SU-DHL-6 (cell line): ENCODE measurements around the gene PDXP.

ENCODE experiments used
- CTCF ChIP-seq: fragments of 200-600 bp; sonication (generic); IDR thresholded peaks from one replicate; pipeline ENCODE4 v1.5.1; 2017; ENCODE audit warnings: antibody characterized with exemption, mild to moderate bottlenecking, low read length, moderate library complexity; ENCODE audit not compliant: insufficient read depth, poor library complexity, severe bottlenecking
- EZH2phosphoT487 ChIP-seq: fragments of 200-600 bp; sonication (generic), shearing (Covaris generic); conservative IDR thresholded peaks from 2 replicates; pipeline ENCODE4 v1.6.1; 2018; ENCODE audit warnings: mild to moderate bottlenecking, antibody characterized with exemption, low read length, moderate library complexity, mixed read lengths

DNA sequence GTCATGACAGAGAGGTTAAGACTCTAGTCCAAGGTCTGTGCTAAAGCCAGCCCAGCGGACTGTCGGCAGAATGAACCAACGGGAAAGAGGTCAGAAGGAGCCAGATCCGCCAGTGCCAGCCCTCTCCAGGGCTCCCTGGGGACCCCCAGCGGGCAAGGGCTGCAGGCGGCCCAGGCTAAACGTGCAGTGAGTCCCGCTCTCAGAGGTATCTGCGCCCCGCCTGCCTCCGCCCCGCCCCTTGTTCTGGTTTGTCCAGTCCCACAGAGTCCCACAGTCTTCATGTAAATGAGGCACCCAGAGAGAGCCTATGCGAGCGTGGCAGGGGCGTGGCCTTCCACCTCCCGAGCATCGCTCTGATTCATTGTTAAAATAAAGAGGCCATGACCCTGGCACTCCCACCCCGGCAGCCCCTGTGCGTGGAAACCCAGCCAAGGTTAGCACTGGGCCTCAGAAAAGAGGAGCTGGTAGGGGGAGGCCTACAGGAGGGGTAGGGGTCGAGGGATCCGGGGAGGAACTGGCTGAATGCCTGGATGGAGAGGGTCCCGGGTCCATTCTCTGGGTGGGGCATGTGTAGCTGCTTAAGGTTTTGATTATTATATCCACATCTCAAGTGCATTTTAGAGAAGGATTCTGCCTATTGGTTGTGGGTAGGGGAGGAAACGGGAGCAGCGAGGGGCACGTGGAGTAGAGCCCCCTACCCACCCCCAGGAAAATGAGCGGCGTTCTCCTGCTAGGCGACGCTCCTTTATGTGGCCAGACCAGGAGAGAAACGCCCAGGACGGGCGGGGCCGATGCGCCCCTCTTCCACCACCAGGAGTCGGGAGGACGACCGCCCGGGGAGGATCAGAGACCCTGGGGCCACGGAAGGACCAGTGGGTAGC lies 38.4 kb downstream of the PDXP start, which contains the start of gene TRIOBP:
- TF ChIP-seq CTCF = peak; percentile 17
- no peak for TF ChIP-seq EZH2phosphoT487
